H1 (cell line): ENCODE results near the gene DNAJB6. TPM values are rescaled to one million over a fixed set of nuclear protein-coding genes. Genes with fewer than 3 reads are reported as not detected.

Source experiments
- GABPA ChIP-seq: IDR thresholded peaks from 2 replicates; pipeline ENCODE4 v1.6.1; 2011; ENCODE audit warnings: mild to moderate bottlenecking, low read length, moderate library complexity, borderline replicate concordance; ENCODE audit not compliant: insufficient read depth
- RBBP5 ChIP-seq: IDR thresholded peaks from 2 replicates; pipeline ENCODE4 v1.7.1; 2012; ENCODE audit warnings: low read depth, mild to moderate bottlenecking, inconsistent platforms, low read length, moderate library complexity, borderline replicate concordance
- polyA plus RNA-seq, 7 experiments: library from polyadenylated mRNA; depleted of rRNA in 3 of 7; stranded (reverse) in 5 of 7; unstranded in 2 of 7; fragments of >200 nt in 5 of 7; fragments of 200-250 nt in 2 of 7; gene quantifications; 1 replicate in 5 of 7; 2 replicates in 1 of 7; 4 replicates in 1 of 7; pipeline versions ENCODE4 v1.2.1 to v1.2.3, GENCODE V29; 2011 to 2013; ENCODE audit warnings: missing spikeins in 2 of 7, mixed read lengths in 2 of 7
- total RNA-seq: library from RNA; stranded (reverse); fragmentation: NEBNext Ultra II Directional; extraction: Animal tissue kit (Norgen Biotek cat#: 25700); gene quantifications from 2 replicates; pipeline ENCODE4 v1.2.1, GENCODE V29; 2021

DNAJB6 gene
- total and polyA plus RNA-seq, 2 of the 8 experiments (the other 6 are each of a cell fraction or from before 2014, with no cell fraction given), result 166 to 295 TPM

- TF ChIP-seq RBBP5 (0 out of 2 replicates have a peak, but pooled peaks have one; percentile 14), GABPA (no peak)
Measured at GRCh38 chr7:157337316-157338149, 729 bp downstream of the DNAJB6 start (continued).
